ENCODE results near the gene BTG4. TPM values are rescaled to one million over a fixed set of nuclear protein-coding genes. Genes with fewer than 3 reads are reported as not detected.

Gene BTG4
- total RNA-seq, 6 donors from 2014 or later, result 0.24 to 4.1 (median 1.1) TPM; not detected in 3

- DNase-seq (no peak), ATAC-seq (ENCODE audit: low FRiP score in 2 of 2) (no peak)
- Histone ChIP-seq H3K4me3 (no peak overlapping the region), H3K27ac (no peak overlapping the region), H3K36me3 (peaks cover 0 to 41% (median 0%) of the 10 kb centered on the region in 4 donors), H3K4me1 (no peaks in the 10 kb centered on the region), H3K9me3 (peaks cover 0 to 2% (median 0%) of the 10 kb centered on the region in 4 donors), H3K27me3 (no peaks in the 10 kb centered on the region)
- 75 to 80% methylated on average over 11 of the region's 11 CpGs for WGBS, 2 donors
- TF ChIP-seq EP300 (IDR thresholded peaks at IDR 0.05) (no peak), CTCF (IDR thresholded peaks at IDR 0.05) (no peak), POLR2AphosphoS5 (IDR thresholded peaks at IDR 0.05) (no peak), POLR2A (IDR thresholded peaks at IDR 0.05) (no peak)
Observed at GRCh38 chr11:111559800-111560464, 47.7 kb upstream of the BTG4 start.

GRCh38 chr11:111557425-111558111, 45.4 kb upstream of the BTG4 start:
- Histone ChIP-seq H3K9me3 (peaks cover 0 to 2% (median 0%) of the 10 kb centered on the region in 4 donors), H3K27me3 (no peaks in the 10 kb centered on the region), H3K4me1 (no peaks in the 10 kb centered on the region), H3K36me3 (peaks cover 0 to 41% (median 0%) of the 10 kb centered on the region in 4 donors), H3K4me3 (no peak overlapping the region), H3K27ac (peak overlapping the region; percentile 43 to 55 (median 52))
- WGBS, 2 donors, result 69 to 74% methylated on average over 5 of the region's 5 CpGs
- no peak for DNase-seq
- ATAC-seq (ENCODE audit: low FRiP score in 2 of 2), result peak in 1 of 2 donors; percentile 54
- TF ChIP-seq CTCF (IDR thresholded peaks at IDR 0.05), result no peak
- peak in 1 of 4 donors; percentile 85 for TF ChIP-seq EP300 (IDR thresholded peaks at IDR 0.05)
- peak in 1 of 2 donors; percentile 26 for TF ChIP-seq POLR2AphosphoS5 (IDR thresholded peaks at IDR 0.05)

GRCh38 chr11:111555255-111555654, 43.1 kb upstream of the BTG4 start:
- peaks cover 0 to 2% (median 0%) of the 10 kb centered on the region in 4 donors for H3K9me3 ChIP-seq
- DNase-seq (no peak), ATAC-seq (ENCODE audit: low FRiP score in 2 of 2) (no peak)
- H3K4me3 ChIP-seq, result no peak overlapping the region
- H3K27me3 ChIP-seq, result no peaks in the 10 kb centered on the region
- TF ChIP-seq EP300 (IDR thresholded peaks at IDR 0.05) (no peak), POLR2AphosphoS5 (IDR thresholded peaks at IDR 0.05) (no peak), CTCF (IDR thresholded peaks at IDR 0.05) (no peak), POLR2A (IDR thresholded peaks at IDR 0.05) (no peak)
- no peaks in the 10 kb centered on the region for H3K4me1 ChIP-seq
- no peak overlapping the region for H3K27ac ChIP-seq
- peaks cover 0 to 28% (median 0%) of the 10 kb centered on the region in 4 donors for H3K36me3 ChIP-seq

- H3K27ac ChIP-seq, result no peak overlapping the region
- ATAC-seq (ENCODE audit: low FRiP score in 2 of 2), result no peak
- no peaks in the 10 kb centered on the region for H3K4me1 ChIP-seq
- peaks cover 0 to 2% (median 0%) of the 10 kb centered on the region in 4 donors for H3K9me3 ChIP-seq
- no peak overlapping the region for H3K4me3 ChIP-seq
- DNase-seq, result no peak
- peaks cover 0 to 27% (median 0%) of the 10 kb centered on the region in 4 donors for H3K36me3 ChIP-seq
- no peaks in the 10 kb centered on the region for H3K27me3 ChIP-seq
- no peak for TF ChIP-seq CTCF (IDR thresholded peaks at IDR 0.05)
- TF ChIP-seq EP300 (IDR thresholded peaks at IDR 0.05), result no peak
- no peak for TF ChIP-seq POLR2AphosphoS5 (IDR thresholded peaks at IDR 0.05)
- no peak for TF ChIP-seq POLR2A (IDR thresholded peaks at IDR 0.05)
Observed at GRCh38 chr11:111554532-111554931, 42.3 kb upstream of the BTG4 start.

Measured in upper lobe of left lung (tissue), 6 donors.